RWPE1 (cell line): ENCODE results near the gene SERINC4.
"Not testable (repeated sequence)": the region's sequence is repeated elsewhere in the genome, so short reads cannot be mapped to it uniquely, and the experiment has no call there.

Source experiments
- CTCF ChIA-PET: fragments of 350-600 bp; sonication (Branson Sonifier 250); formaldehyde crosslinking; extraction: SDS; loops from one replicate; lab custom pipeline; 2021; lab: Yijun Ruan, JAX
- POLR2A ChIA-PET: fragments of 400-600 bp; formaldehyde crosslinking; extraction: SDS; loops from one replicate; lab custom pipeline; 2020; ENCODE audit warnings: antibody characterized with exemption; ENCODE audit not compliant: low non-redundant PET; lab: Yijun Ruan, JAX
- DNase-seq: peaks from one replicate; pipeline ENCODE4 v3.0.0; 2012; ENCODE audit warnings: low spot score
- H3K27ac ChIP-seq: fragments of 450-650 bp; 2 replicates; pipeline ENCODE4 v1.5.1; 2017
- TF ChIP-seq, protein P1 (sequence below): fragments of 450-650 bp; conservative IDR thresholded peaks from 2 replicates; pipeline ENCODE4 v1.5.1; 2017; ENCODE audit warnings: low read depth, mild to moderate bottlenecking

SERINC4 gene

DNA sequence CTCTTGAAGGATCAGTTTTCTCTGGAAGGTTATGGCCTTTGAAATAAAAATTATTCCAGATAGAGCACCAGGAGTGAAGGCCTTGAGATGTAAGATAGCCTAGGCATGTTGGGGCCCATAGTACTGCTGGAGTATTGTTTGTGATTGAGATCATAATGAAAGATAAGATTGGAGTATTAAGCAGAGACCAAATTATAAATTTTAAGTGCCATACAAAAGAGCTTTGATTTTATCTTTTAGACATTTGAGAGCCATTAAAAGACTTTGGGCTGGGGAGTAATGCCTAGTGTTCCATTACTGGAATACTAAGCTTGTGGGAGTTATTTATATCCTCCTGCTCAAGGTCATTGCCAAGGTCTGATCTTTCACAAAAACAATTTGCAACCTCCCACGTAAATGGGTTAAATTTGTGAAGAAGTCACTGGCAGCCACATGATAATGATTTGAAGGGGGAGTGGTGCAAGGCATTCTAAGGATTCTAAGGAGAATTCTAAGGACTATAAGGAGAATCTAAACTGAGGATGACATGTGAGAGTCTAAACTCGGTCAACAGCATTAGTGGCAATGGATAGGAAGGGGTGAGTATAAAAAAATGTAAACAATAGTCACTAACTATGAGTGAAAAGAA lies 36.1 kb downstream of the SERINC4 start:
- no peak for DNase-seq
- ChIA-PET CTCF (no interaction called here), POLR2A (no interaction called here)
- TF ChIP-seq, protein P1, sequence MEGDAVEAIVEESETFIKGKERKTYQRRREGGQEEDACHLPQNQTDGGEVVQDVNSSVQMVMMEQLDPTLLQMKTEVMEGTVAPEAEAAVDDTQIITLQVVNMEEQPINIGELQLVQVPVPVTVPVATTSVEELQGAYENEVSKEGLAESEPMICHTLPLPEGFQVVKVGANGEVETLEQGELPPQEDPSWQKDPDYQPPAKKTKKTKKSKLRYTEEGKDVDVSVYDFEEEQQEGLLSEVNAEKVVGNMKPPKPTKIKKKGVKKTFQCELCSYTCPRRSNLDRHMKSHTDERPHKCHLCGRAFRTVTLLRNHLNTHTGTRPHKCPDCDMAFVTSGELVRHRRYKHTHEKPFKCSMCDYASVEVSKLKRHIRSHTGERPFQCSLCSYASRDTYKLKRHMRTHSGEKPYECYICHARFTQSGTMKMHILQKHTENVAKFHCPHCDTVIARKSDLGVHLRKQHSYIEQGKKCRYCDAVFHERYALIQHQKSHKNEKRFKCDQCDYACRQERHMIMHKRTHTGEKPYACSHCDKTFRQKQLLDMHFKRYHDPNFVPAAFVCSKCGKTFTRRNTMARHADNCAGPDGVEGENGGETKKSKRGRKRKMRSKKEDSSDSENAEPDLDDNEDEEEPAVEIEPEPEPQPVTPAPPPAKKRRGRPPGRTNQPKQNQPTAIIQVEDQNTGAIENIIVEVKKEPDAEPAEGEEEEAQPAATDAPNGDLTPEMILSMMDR, result no peak
- H3K27ac ChIP-seq, result no peak overlapping the region

DNA sequence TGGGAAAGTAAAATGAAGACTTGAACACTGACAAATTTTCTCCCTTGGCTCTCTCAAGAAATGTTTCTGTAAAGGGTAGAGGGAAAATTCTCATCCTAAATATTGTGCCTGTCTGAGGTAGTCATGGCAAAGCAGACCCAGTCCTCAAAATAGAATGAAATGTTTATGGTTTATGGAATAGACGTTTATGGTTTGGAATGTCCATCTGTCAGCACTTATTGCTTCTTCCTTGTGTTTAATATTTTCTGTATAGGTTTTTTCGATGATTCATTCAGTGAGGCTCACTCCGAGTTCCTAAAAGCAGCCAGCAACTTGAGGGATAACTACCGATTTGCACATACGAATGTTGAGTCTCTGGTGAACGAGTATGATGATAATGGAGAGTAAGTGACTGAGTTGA lies 37.2 kb downstream of the SERINC4 start:
- DNase-seq, result no peak
- TF ChIP-seq, protein P1, result no peak
- H3K27ac ChIP-seq, result no peak overlapping the region
- ChIA-PET CTCF (no interaction called here), POLR2A (no interaction called here)

DNA sequence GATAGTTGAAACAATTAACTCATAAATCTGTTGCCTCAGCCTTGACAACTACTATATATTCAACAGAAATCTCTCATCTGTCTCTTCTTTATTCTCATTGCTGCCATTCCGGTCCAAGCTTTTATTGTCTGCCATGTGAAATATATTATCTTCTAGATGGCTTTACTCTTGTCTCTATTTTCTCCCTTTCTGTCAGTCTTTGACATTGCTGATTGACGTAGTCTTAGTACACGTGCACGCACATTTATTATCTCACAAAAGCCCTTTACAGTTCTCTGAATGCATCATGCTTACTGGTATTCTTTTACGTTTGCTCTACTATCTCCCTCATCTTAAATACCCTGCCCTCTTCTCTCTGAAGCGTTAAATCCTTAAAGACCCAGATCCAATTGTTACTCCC lies 48.1 kb downstream of the SERINC4 start:
- no peak for DNase-seq
- H3K27ac ChIP-seq, result no peak overlapping the region
- CTCF ChIA-PET, result no interaction called here
- TF ChIP-seq, protein P1, result no peak
- POLR2A ChIA-PET, result no interaction called here

DNA sequence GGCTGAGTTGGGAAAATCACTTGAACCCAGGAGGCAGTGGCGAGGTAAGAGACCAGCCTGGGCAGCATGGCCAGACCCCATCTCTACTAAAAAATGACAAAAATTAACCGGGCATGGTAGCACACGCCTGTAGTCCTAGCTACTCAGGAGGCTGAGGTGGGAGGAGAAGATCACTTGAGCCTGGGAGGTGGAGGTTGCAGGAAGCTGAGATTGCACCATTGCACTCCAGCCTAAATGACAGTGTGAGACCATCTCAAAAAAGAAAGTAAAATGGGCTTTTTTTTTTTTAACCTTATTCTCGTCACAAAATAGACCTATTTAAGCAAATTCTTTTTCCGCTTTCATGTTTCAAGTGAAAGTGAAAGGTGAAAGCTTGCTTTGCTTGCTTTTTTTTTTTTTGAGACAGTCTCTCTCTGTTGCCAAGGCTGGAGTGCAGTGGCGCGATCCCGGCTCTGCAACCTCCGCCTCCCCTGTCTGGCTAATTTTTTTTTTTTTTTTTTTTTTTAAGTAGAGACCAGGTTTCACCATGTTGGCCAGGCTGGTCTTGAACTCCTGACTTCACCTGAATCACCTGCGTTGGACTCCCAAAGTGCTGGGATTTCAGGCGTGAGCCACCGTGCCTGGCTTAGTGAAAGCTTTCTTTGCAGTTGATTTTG lies 50.2 kb downstream of the SERINC4 start:
- CTCF ChIA-PET, result interaction anchor here (0.7 kb wide), 3 partner anchors 239 to 309 kb away, joined by 3 to 5 read pairs (median 4); no protein-coding TSS in a partner anchor
- DNase-seq, result no peak
- H3K27ac ChIP-seq, result peak overlapping the region; percentile 61
- TF ChIP-seq, protein P1, result no peak
- POLR2A ChIA-PET, result no interaction called here

DNA sequence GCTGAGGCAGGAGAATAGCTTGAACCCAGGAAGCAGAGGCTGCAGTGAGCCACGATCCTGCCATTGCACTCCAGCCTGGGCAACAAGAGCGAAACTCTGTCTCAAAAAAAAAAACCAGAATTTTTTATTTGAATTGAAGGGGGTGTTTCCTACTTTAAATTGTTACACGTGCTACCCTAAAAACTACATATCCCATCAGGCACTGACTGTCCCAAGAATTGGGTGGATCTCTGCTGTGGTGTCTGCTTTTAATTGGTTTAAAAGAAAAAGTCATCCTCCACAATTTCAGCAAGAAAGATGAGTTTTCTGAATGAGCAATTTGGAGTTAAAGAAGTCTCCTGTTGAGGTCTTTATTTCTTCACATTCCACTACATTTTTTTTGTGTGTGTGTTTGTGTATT lies 51.6 kb downstream of the SERINC4 start:
- ChIA-PET POLR2A (no interaction called here), CTCF (no interaction called here)
- H3K27ac ChIP-seq, result peak overlapping the region; percentile 61; the same call in 1 of the 2 replicates
- DNase-seq, result peak; percentile 31
- TF ChIP-seq, protein P1, result no peak

DNA sequence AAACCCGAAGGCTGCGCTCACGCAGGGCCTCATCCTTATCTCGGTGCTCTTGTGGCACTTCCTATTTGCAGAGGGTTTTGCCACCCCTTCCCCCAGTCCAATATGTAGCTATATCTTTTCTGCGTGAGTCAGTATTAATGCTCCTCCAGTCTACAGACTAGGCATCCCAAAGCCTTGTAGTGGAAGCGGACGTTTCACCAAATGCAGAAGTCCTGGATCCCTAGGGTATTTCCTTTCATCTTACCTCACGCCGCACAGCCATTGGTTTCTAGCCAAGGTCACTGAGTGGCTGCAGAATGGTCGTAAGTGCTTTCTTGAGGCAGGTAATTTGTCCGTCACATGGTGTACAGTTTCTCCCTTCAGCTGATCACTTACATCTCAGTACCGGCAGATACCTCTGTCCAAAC lies 53.1 kb downstream of the SERINC4 start:
- DNase-seq, CTCF ChIA-PET: not testable (repeated sequence)
- H3K27ac ChIP-seq, result peak overlapping the region; percentile 88
- POLR2A ChIA-PET, result interaction anchor here (1.7 kb wide), 1 partner anchor 306 kb away, joined by 3 read pairs; no protein-coding TSS in a partner anchor

DNA sequence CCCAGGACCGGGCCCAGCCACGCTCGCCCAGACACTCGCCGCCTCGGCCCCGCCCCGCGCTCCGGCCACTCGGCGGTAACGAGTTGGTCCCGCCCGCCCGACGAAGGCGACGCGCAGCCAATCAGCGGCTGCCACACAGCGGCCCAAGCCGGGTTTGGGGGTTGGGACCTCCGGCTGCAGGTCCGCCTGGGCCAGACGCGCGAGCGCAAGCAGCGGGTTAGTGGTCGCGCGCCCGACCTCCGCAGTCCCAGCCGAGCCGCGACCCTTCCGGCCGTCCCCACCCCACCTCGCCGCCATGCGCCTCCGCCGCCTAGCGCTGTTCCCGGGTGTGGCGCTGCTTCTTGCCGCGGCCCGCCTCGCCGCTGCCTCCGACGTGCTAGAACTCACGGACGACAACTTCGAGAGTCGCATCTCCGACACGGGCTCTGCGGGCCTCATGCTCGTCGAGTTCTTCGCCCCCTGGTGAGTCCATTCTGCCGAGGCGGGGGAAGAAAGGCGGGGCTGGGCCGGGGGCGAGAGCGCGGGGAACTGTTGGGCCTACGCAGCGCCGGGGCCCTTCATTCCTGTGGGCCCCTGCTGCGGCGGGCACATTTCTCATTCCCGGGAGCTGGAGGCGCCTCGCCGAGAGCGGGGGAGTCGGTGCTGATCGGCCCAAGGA lies 53.6 kb downstream of the SERINC4 start, which contains the start of gene PDIA3:
TSS of gene PDIA3 (plus strand) at position 194 of the 658 bp plus-strand sequence. CDS start at position 296, 102 bp downstream.
- POLR2A ChIA-PET, result interaction anchor here (0.6 to 1.7 kb wide), 3 partner anchors 17 to 305 kb away, joined by 3 read pairs; partner anchors contain the start of gene ELL3
- TF ChIP-seq, protein P1, result 0 out of 2 replicates have a peak, but pooled peaks have one; percentile 8

More for the DNA sequence above, 53.6 kb downstream of the SERINC4 start, which contains the start of gene PDIA3:
- DNase-seq, result peak; percentile 97
- peak within 1 kb of the TSS; percentile 88 for H3K27ac ChIP-seq
- CTCF ChIA-PET, result not testable (repeated sequence)
